SK-N-SH (cell line): ENCODE data around the gene TLE1. TPM values are rescaled to one million over a fixed set of nuclear protein-coding genes. Genes with fewer than 3 reads are reported as not detected.

Experiments
- CTCF ChIA-PET: fragments of 300-600, 350-600 bp; formaldehyde crosslinking; extraction: SDS; loops from one replicate; lab custom pipeline; 2021; lab: Yijun Ruan, JAX
- POLR2A ChIA-PET: fragments of 350-600 bp; sonication (Branson Sonifier 250); formaldehyde crosslinking; extraction: SDS; loops from one replicate; lab custom pipeline; 2020; ENCODE audit warnings: antibody characterized with exemption, inconsistent platforms; lab: Yijun Ruan, JAX
- DNase-seq: peaks from one replicate; pipeline ENCODE4 v3.0.0; 2012
- H2AFZ ChIP-seq: fragments of 200-600 bp; sonication (generic); 2 replicates; pipeline ENCODE4 v1.8.1; 2016; ENCODE audit warnings: antibody characterized with exemption, mild to moderate bottlenecking, low read depth
- H3F3A ChIP-seq: fragments of 200-600 bp; sonication (generic); replicated peaks from 2 replicates; pipeline ENCODE3; 2016; ENCODE audit warnings: antibody characterized with exemption, mild to moderate bottlenecking; ENCODE audit not compliant: insufficient read depth
- H3K27ac ChIP-seq, 2 experiments: fragments of 200-500 bp in 1 of 2; fragments of 200-600 bp in 1 of 2; sonication (Bioruptor generic) in 1 of 2; sonication (generic), shearing (Covaris generic) in 1 of 2; 2 replicates each; pipeline versions ENCODE4 v1.5.1 to v1.6.1; 2014 to 2016; ENCODE audit warnings: low read depth in 2 of 2, inconsistent platforms in 1 of 2, low read length in 1 of 2, mild to moderate bottlenecking in 1 of 2, mixed read lengths in 1 of 2
- H3K27me3 ChIP-seq: fragments of 200-600 bp; sonication (generic), shearing (Covaris generic); 2 replicates; pipeline ENCODE4 v1.6.1; 2016; ENCODE audit warnings: mixed run types; ENCODE audit not compliant: insufficient read depth
- H3K36me3 ChIP-seq, 2 experiments: fragments of 200-500 bp in 1 of 2; fragments of 200-600 bp in 1 of 2; sonication (Bioruptor generic) in 1 of 2; sonication (generic) in 1 of 2; replicated peaks in 1 of 2; 2 replicates each; pipeline versions ENCODE3 to v1.5.1; 2014 to 2016; ENCODE audit warnings: low read length in 1 of 2, mild to moderate bottlenecking in 1 of 2; ENCODE audit not compliant: insufficient read depth in 2 of 2, control insufficient read depth in 1 of 2
- H3K4me1 ChIP-seq, 2 experiments: fragments of 200-500 bp in 1 of 2; fragments of 200-600 bp in 1 of 2; sonication (Bioruptor generic) in 1 of 2; sonication (generic), shearing (Covaris generic) in 1 of 2; 2 replicates each; pipeline versions ENCODE4 v1.5.1 to v1.6.1; 2014 to 2016; ENCODE audit warnings: low read depth in 1 of 2, low read length in 1 of 2, mixed run types in 1 of 2; ENCODE audit not compliant: insufficient read depth in 2 of 2, control insufficient read depth in 1 of 2
- H3K4me2 ChIP-seq: fragments of 200-600 bp; sonication (generic), shearing (Covaris generic); 2 replicates; pipeline ENCODE4 v1.6.1; 2017; ENCODE audit warnings: mixed run types
- H3K4me3 ChIP-seq, 2 experiments: fragments of 200-500 bp in 1 of 2; fragments of 200-600 bp in 1 of 2; sonication (Bioruptor generic) in 1 of 2; sonication (generic), shearing (Covaris generic) in 1 of 2; 2 replicates each; pipeline versions ENCODE4 v1.5.1 to v1.8.1; 2014 to 2016; ENCODE audit warnings: low read depth in 2 of 2, inconsistent platforms in 1 of 2, low read length in 1 of 2, mild to moderate bottlenecking in 1 of 2, mixed read lengths in 1 of 2, moderate library complexity in 1 of 2
- H3K79me2 ChIP-seq: fragments of 200-600 bp; sonication (generic); 2 replicates; pipeline ENCODE4 v1.8.1; 2017; ENCODE audit warnings: mild to moderate bottlenecking; ENCODE audit not compliant: insufficient read depth
- H3K9ac ChIP-seq: fragments of 200-600 bp; sonication (generic); 2 replicates; pipeline ENCODE4 v1.6.1; 2017; ENCODE audit warnings: mixed run types
- H3K9me2 ChIP-seq: fragments of 200-600 bp; sonication (generic); 2 replicates; pipeline ENCODE4 v1.6.1; 2017; ENCODE audit warnings: mixed run types
- H3K9me3 ChIP-seq: fragments of 200-600 bp; sonication (generic); 2 replicates; pipeline ENCODE4 v1.6.1; 2017; ENCODE audit warnings: mixed run types, mild to moderate bottlenecking, moderate library complexity
- H4K20me1 ChIP-seq: fragments of 200-600 bp; sonication (generic); 2 replicates; pipeline ENCODE4 v1.6.1; 2017; ENCODE audit warnings: mild to moderate bottlenecking, mixed run types; ENCODE audit not compliant: insufficient read depth
- CHD2 ChIP-seq: fragments of 150-350 bp; IDR thresholded peaks from 2 replicates; pipeline ENCODE4 v1.6.1; 2018; ENCODE audit warnings: low read length; ENCODE audit not compliant: partially characterized antibody
- ELF1 ChIP-seq: IDR thresholded peaks from 2 replicates; pipeline ENCODE4 v1.4.0; 2012
- EZH2phosphoT487 ChIP-seq: fragments of 200-600 bp; sonication (generic); IDR thresholded peaks from 2 replicates; pipeline ENCODE4 v1.6.1; 2017; ENCODE audit warnings: low read depth, mixed run types, mild to moderate bottlenecking, antibody characterized with exemption, moderate library complexity, borderline replicate concordance
- FOSL2 ChIP-seq: IDR thresholded peaks from 2 replicates; pipeline ENCODE4 v1.4.0; 2012; ENCODE audit warnings: low read depth, mild to moderate bottlenecking, moderate library complexity, borderline replicate concordance
- JUND ChIP-seq: IDR thresholded peaks from 2 replicates; pipeline ENCODE4 v1.4.0; 2012
- MEF2A ChIP-seq: IDR thresholded peaks from 2 replicates; pipeline ENCODE4 v1.4.0; 2012; ENCODE audit warnings: low read depth, borderline replicate concordance
- NRF1 ChIP-seq: IDR thresholded peaks from 2 replicates; pipeline ENCODE4 v1.6.1; 2012; ENCODE audit warnings: low read depth, mild to moderate bottlenecking, low read length
- RCOR1 ChIP-seq: fragments of 150-350 bp; IDR thresholded peaks from 2 replicates; pipeline ENCODE4 v1.6.1; 2017; ENCODE audit warnings: antibody characterized with exemption, low read length
- REST ChIP-seq: IDR thresholded peaks from 2 replicates; pipeline ENCODE4 v1.6.1; 2012; ENCODE audit warnings: mild to moderate bottlenecking, low read depth, low read length, moderate library complexity
- RXRA ChIP-seq: IDR thresholded peaks from 2 replicates; pipeline ENCODE4 v1.4.0; 2012; ENCODE audit warnings: low read depth, mild to moderate bottlenecking, borderline replicate concordance
- WGBS: methylation state at CpG from one replicate; pipeline ENCODE4 v1.1.6; 2017; ENCODE audit warnings: low lambda C conversion rate; 5-methylcytosine and 5-hydroxymethylcytosine counted together
- polyA plus RNA-seq, 3 experiments: library from polyadenylated mRNA; depleted of rRNA; stranded (reverse); fragments of >200 nt; gene quantifications; 2 replicates each; pipeline ENCODE4 v1.2.3, GENCODE V29; 2012
- TF ChIP-seq, protein P1 (sequence below): fragments of 150-350 bp; IDR thresholded peaks from 2 replicates; pipeline ENCODE4 v1.6.1; 2017; ENCODE audit warnings: antibody characterized with exemption, low read length, low read depth, borderline replicate concordance
- TF ChIP-seq, protein P2 (sequence below): IDR thresholded peaks from 2 replicates; pipeline ENCODE4 v1.4.0; 2012; ENCODE audit warnings: low read depth
- TF ChIP-seq, protein P3 (sequence below): IDR thresholded peaks from 2 replicates; pipeline ENCODE4 v1.4.0; 2012; ENCODE audit warnings: low read depth, borderline replicate concordance

The TLE1 gene
- polyA plus RNA-seq, 1 of the 3 experiments (the other 2 are of a cell fraction): 33.0 TPM

- Histone ChIP-seq H3K9me2 (no peaks in the 10 kb centered on the region), H3K4me2 (no peak overlapping the region), H3K36me3 (peaks cover 10 to 11% of the 10 kb centered on the region in 2 experiments), H2AFZ (no peak overlapping the region), H3K79me2 (no peaks in the 10 kb centered on the region), H3K27me3 (no peaks in the 10 kb centered on the region), H3F3A (peaks cover 4% of the 10 kb centered on the region), H3K27ac (no peak overlapping the region), H4K20me1 (no peaks in the 10 kb centered on the region), H3K4me3 (no peak overlapping the region), H3K9ac (no peak overlapping the region), H3K4me1 (peaks cover 2 to 7% of the 10 kb centered on the region in 2 experiments; a peak in 3 of 4 replicates), H3K9me3 (no peaks in the 10 kb centered on the region)
- no peak for DNase-seq
- WGBS: 91% methylated on average over 8 of the region's 8 CpGs
- ChIA-PET CTCF (no interaction called here), POLR2A (no interaction called here)
- TF ChIP-seq RXRA: no peak
- no peak for TF ChIP-seq EZH2phosphoT487
- TF ChIP-seq, protein P1, sequence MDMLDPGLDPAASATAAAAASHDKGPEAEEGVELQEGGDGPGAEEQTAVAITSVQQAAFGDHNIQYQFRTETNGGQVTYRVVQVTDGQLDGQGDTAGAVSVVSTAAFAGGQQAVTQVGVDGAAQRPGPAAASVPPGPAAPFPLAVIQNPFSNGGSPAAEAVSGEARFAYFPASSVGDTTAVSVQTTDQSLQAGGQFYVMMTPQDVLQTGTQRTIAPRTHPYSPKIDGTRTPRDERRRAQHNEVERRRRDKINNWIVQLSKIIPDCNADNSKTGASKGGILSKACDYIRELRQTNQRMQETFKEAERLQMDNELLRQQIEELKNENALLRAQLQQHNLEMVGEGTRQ: no peak
- TF ChIP-seq, protein P2, sequence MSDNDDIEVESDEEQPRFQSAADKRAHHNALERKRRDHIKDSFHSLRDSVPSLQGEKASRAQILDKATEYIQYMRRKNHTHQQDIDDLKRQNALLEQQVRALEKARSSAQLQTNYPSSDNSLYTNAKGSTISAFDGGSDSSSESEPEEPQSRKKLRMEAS: no peak
- TF ChIP-seq JUND: no peak
- no peak for TF ChIP-seq MEF2A
- TF ChIP-seq REST: no peak
- no peak for TF ChIP-seq FOSL2
- TF ChIP-seq, protein P3, sequence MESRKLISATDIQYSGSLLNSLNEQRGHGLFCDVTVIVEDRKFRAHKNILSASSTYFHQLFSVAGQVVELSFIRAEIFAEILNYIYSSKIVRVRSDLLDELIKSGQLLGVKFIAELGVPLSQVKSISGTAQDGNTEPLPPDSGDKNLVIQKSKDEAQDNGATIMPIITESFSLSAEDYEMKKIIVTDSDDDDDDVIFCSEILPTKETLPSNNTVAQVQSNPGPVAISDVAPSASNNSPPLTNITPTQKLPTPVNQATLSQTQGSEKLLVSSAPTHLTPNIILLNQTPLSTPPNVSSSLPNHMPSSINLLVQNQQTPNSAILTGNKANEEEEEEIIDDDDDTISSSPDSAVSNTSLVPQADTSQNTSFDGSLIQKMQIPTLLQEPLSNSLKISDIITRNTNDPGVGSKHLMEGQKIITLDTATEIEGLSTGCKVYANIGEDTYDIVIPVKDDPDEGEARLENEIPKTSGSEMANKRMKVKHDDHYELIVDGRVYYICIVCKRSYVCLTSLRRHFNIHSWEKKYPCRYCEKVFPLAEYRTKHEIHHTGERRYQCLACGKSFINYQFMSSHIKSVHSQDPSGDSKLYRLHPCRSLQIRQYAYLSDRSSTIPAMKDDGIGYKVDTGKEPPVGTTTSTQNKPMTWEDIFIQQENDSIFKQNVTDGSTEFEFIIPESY: no peak
- no peak for TF ChIP-seq ELF1
- TF ChIP-seq CHD2: no peak
- TF ChIP-seq NRF1: no peak
- TF ChIP-seq RCOR1: no peak
Measured at GRCh38 chr9:81605170-81605670, 84.1 kb downstream of the TLE1 start.
